Urinary bladder (tissue), 4 donors: ENCODE data around the gene HOXA5. TPM values are rescaled to one million over a fixed set of nuclear protein-coding genes. Genes with fewer than 3 reads are reported as not detected.

Source experiments
- DNase-seq: peaks from one replicate; pipeline ENCODE4 v3.0.0-alpha.2; 2015; ENCODE audit errors: extremely low spot score
- H3K27ac ChIP-seq: one replicate; pipeline ENCODE4 v1.5.1; 2013; ENCODE audit warnings: low read depth, mild to moderate bottlenecking, moderate library complexity
- H3K36me3 ChIP-seq: one replicate; pipeline ENCODE4 v1.6.1; 2013; ENCODE audit warnings: mild to moderate bottlenecking, moderate library complexity; ENCODE audit not compliant: insufficient read depth
- H3K4me1 ChIP-seq: one replicate; pipeline ENCODE4 v1.6.1; 2013; ENCODE audit warnings: mild to moderate bottlenecking, moderate library complexity; ENCODE audit not compliant: insufficient read depth
- H3K4me3 ChIP-seq: one replicate; pipeline ENCODE4 v1.5.1; 2013; ENCODE audit warnings: low read depth, low read length
- WGBS: extraction: QIAGEN DNeasy Blood & Tissue Kit; methylation state at CpG from one replicate; pipeline ENCODE4 v1.1.7; 2013; 5-methylcytosine and 5-hydroxymethylcytosine counted together
- polyA plus RNA-seq: library from polyadenylated mRNA; stranded (reverse); fragments of 200-250 nt; gene quantifications from one replicate; pipeline ENCODE4 v1.2.3, GENCODE V29; 2013
- total RNA-seq: library from RNA; depleted of rRNA; stranded (reverse); fragments of >200 nt; gene quantifications from one replicate; pipeline ENCODE4 v1.2.3, GENCODE V29; 2014
- donor health status: healthy with polysubstance abuse.
- donor health status: healthy.

Gene HOXA5
- total and polyA plus RNA-seq, 2 donors = 9.9 to 12.5 TPM

- peaks cover 3% of the 10 kb centered on the region for H3K36me3 ChIP-seq
- peak within 1 kb of the TSS; percentile 82 for H3K27ac ChIP-seq
- DNase-seq = no peak
- H3K4me3 ChIP-seq = peak within 1 kb of the TSS; percentile 46
- H3K4me1 ChIP-seq = no peaks in the 10 kb centered on the region
- WGBS = 23% methylated on average over 63 of the region's 63 CpGs
These were observed 3.9 kb upstream of the HOXA5 start, which contains the start of gene HOXA6 for GRCh38 chr7:27147199-27148030. HOXA6 (minus strand) TSS chr7:27147774; CDS start chr7:27147749, 25 bp downstream.

- H3K27ac ChIP-seq = peak overlapping the region; percentile 82
- peaks cover 3% of the 10 kb centered on the region for H3K36me3 ChIP-seq
- no peaks in the 10 kb centered on the region for H3K4me1 ChIP-seq
- no peak overlapping the region for H3K4me3 ChIP-seq
- no peak for DNase-seq
- 86% methylated on average over 5 of the region's 5 CpGs for WGBS
These were observed 3.2 kb upstream of the HOXA5 start for GRCh38 chr7:27146491-27147198.

- no peak overlapping the region for H3K4me3 ChIP-seq
- H3K27ac ChIP-seq = no peak overlapping the region
- H3K36me3 ChIP-seq = peaks cover 3% of the 10 kb centered on the region
- H3K4me1 ChIP-seq = no peaks in the 10 kb centered on the region
- no peak for DNase-seq
- WGBS = 81% methylated on average over 11 of the region's 11 CpGs
These were observed 2.5 kb upstream of the HOXA5 start for GRCh38 chr7:27145914-27146412.

GRCh38 chr7:27145165-27145913 lies 1.9 kb upstream of the HOXA5 start:
- H3K36me3 ChIP-seq = peaks cover 3% of the 10 kb centered on the region
- no peak for DNase-seq
- H3K4me1 ChIP-seq = no peaks in the 10 kb centered on the region
- WGBS = 84% methylated on average over 47 of the region's 47 CpGs
- no peak overlapping the region for H3K27ac ChIP-seq
- H3K4me3 ChIP-seq = no peak overlapping the region

- no peaks in the 10 kb centered on the region for H3K4me1 ChIP-seq
- DNase-seq = no peak
- peaks cover 3% of the 10 kb centered on the region for H3K36me3 ChIP-seq
- no peak overlapping the region for H3K4me3 ChIP-seq
- H3K27ac ChIP-seq = no peak overlapping the region
- WGBS = 74% methylated on average over 31 of the region's 31 CpGs
These were observed 1.3 kb upstream of the HOXA5 start for GRCh38 chr7:27144781-27145164.

- 79% methylated on average over 40 of the region's 40 CpGs for WGBS
- no peak overlapping the region for H3K4me3 ChIP-seq
- H3K4me1 ChIP-seq = no peaks in the 10 kb centered on the region
- DNase-seq = no peak
- peaks cover 3% of the 10 kb centered on the region for H3K36me3 ChIP-seq
- H3K27ac ChIP-seq = no peak overlapping the region
These were observed 684 bp upstream of the HOXA5 start for GRCh38 chr7:27143950-27144780.

- DNase-seq = no peak
- 61% methylated on average over 29 of the region's 29 CpGs for WGBS
- H3K36me3 ChIP-seq = peaks cover 3% of the 10 kb centered on the region
- H3K4me3 ChIP-seq = peak overlapping the region; percentile 41
- peak overlapping the region; percentile 55 for H3K27ac ChIP-seq
- no peaks in the 10 kb centered on the region for H3K4me1 ChIP-seq
These were observed 880 bp downstream of the HOXA5 start for GRCh38 chr7:27142580-27143022.

GRCh38 chr7:27141923-27142579 lies 1.4 kb downstream of the HOXA5 start:
- DNase-seq = no peak
- Histone ChIP-seq H3K4me1 (no peaks in the 10 kb centered on the region), H3K4me3 (peak overlapping the region; percentile 41), H3K27ac (peak overlapping the region; percentile 55), H3K36me3 (peaks cover 3% of the 10 kb centered on the region)
- 75% methylated on average over 30 of the region's 30 CpGs for WGBS

GRCh38 chr7:27141137-27141922 lies 2.2 kb downstream of the HOXA5 start:
- DNase-seq = no peak
- 88% methylated on average over 18 of the region's 18 CpGs for WGBS
- H3K36me3 ChIP-seq = peaks cover 3% of the 10 kb centered on the region
- H3K27ac ChIP-seq = no peak overlapping the region
- H3K4me1 ChIP-seq = no peaks in the 10 kb centered on the region
- H3K4me3 ChIP-seq = peak overlapping the region; percentile 41

- Histone ChIP-seq H3K4me3 (no peak overlapping the region), H3K4me1 (no peaks in the 10 kb centered on the region), H3K36me3 (peaks cover 3% of the 10 kb centered on the region), H3K27ac (peak overlapping the region; percentile 69)
- no peak for DNase-seq
- 82% methylated on average over 15 of the region's 15 CpGs for WGBS
These were observed 3.2 kb downstream of the HOXA5 start for GRCh38 chr7:27140126-27140857.

GRCh38 chr7:27139334-27140125 lies 4.0 kb downstream of the HOXA5 start:
- peak overlapping the region; percentile 18 for H3K4me3 ChIP-seq
- H3K4me1 ChIP-seq = no peaks in the 10 kb centered on the region
- 75% methylated on average over 53 of the region's 53 CpGs for WGBS
- peak overlapping the region; percentile 69 for H3K27ac ChIP-seq
- peaks cover 3% of the 10 kb centered on the region for H3K36me3 ChIP-seq
- no peak for DNase-seq
